ELR (cell line): ENCODE measurements around the gene MIDN.

Experiments used
- DNase-seq: peaks from one replicate; pipeline ENCODE4 v3.0.0-alpha.2; 2015; ENCODE audit warnings: low read depth

MIDN gene

GRCh38 chr19:1233115-1233667, 15.2 kb upstream of the MIDN start:
- DNase-seq = no peak

- DNase-seq = no peak
Measured at GRCh38 chr19:1234051-1234954, 14.1 kb upstream of the MIDN start.

- no peak for DNase-seq
Measured at GRCh38 chr19:1234955-1235380, 13.4 kb upstream of the MIDN start.

GRCh38 chr19:1235625-1236538, 12.5 kb upstream of the MIDN start:
- DNase-seq = peak; percentile 76

GRCh38 chr19:1236576-1236975, 11.8 kb upstream of the MIDN start:
- DNase-seq = no peak

GRCh38 chr19:1237027-1237659, 11.2 kb upstream of the MIDN start:
- peak; percentile 54 for DNase-seq

- peak; percentile 60 for DNase-seq
Measured at GRCh38 chr19:1237754-1238368, 10.5 kb upstream of the MIDN start, which contains the start of gene CBARP. Gene CBARP, minus strand, starts transcription at chr19:1238005. Its CDS starts 1,905 bp downstream, at chr19:1236100.

- no peak for DNase-seq
Measured at GRCh38 chr19:1238369-1239303, 9.7 kb upstream of the MIDN start.

- no peak for DNase-seq
Measured at GRCh38 chr19:1239420-1239795, 9.0 kb upstream of the MIDN start.

GRCh38 chr19:1239796-1240737, 8.3 kb upstream of the MIDN start:
- DNase-seq = peak; percentile 93

GRCh38 chr19:1240925-1241324, 7.5 kb upstream of the MIDN start:
- DNase-seq = no peak

GRCh38 chr19:1241417-1242095, 6.8 kb upstream of the MIDN start, which contains the start of gene ATP5F1D:
Gene ATP5F1D, plus strand, starts transcription at chr19:1241751. Its CDS starts 100 bp downstream, at chr19:1241851.
- peak; percentile 97 for DNase-seq

GRCh38 chr19:1243768-1244692, 4.4 kb upstream of the MIDN start:
- DNase-seq = peak; percentile 85

- no peak for DNase-seq
Measured at GRCh38 chr19:1244693-1245451, 3.5 kb upstream of the MIDN start.

- no peak for DNase-seq
Measured at GRCh38 chr19:1245494-1246264, 2.7 kb upstream of the MIDN start.
